GM19395 (cell line): Measurements from ENCODE around the gene OR2L8.

ENCODE experiments used
- ATAC-seq: cut with Tn5 transposase; IDR thresholded peaks from one replicate; pipeline ENCODE4 v1.9.1; 2021; ENCODE audit warnings: mild to moderate bottlenecking, moderate library complexity; ENCODE audit not compliant: unreplicated experiment

OR2L8 gene, protein sequence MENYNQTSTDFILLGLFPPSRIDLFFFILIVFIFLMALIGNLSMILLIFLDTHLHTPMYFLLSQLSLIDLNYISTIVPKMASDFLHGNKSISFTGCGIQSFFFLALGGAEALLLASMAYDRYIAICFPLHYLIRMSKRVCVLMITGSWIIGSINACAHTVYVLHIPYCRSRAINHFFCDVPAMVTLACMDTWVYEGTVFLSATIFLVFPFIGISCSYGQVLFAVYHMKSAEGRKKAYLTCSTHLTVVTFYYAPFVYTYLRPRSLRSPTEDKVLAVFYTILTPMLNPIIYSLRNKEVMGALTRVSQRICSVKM

DNA sequence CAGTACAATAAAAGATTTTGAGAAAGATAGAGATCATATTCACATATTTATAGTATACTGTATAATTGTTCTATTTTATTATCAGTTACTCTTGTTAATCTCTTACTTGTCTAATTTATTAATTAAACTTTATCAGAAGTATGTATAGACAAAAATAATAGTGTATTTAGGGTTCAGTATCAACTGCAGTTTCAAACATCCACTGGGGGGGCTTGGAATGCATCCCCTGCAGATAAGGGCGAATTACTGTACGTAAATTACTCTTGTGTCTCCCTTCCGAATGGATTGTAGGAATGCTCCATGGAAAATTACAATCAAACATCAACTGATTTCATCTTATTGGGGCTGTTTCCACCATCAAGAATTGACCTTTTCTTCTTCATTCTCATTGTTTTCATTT, at the start of gene OR2L8:
Gene OR2L8, plus strand, starts transcription at position 301 of the 400 bp plus-strand sequence. Its CDS starts 0 bp downstream, at position 301.
- ATAC-seq: no peak

DNA sequence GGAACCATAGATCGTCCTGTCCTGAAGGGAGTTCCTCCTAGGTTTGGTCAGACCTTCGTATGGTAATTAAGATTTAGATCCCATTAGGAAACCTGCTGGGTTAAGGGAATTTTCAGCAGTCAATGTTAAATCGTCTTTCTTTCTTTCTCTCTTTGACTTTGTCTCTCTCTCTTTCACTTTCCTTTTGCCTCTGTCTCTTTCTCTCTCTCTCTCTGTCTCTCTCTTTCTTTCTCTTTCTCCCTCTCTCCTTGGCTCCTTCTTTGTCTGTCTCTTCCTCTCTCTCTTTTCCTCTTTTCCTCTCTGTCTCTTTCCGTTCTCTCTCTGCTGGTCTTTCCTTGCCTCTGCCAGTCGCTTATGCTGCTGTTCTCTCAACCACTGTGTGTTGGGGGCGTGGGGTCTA, 44.5 kb upstream of the OR2L8 start:
- ATAC-seq: no peak

DNA sequence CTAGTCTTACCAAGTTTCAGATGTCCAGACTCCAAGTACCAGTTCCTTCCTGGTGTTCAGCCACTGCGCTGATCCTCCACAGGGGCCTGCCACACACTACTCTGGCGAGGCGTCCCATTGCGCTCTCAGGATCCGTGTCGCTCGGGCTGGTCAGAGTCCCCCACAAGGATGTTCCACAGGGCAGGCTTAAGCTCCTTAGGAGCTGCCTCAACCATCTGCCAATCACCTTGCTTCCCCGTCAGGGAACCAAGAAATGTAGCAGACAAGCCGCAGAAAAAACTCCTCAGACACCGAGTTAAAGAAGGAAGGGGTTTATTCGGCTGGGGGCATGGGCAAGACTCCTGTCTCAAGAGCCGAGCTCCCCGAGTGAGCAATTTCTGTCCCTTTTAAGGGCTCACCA, 43.5 kb upstream of the OR2L8 start:
- no peak for ATAC-seq

DNA sequence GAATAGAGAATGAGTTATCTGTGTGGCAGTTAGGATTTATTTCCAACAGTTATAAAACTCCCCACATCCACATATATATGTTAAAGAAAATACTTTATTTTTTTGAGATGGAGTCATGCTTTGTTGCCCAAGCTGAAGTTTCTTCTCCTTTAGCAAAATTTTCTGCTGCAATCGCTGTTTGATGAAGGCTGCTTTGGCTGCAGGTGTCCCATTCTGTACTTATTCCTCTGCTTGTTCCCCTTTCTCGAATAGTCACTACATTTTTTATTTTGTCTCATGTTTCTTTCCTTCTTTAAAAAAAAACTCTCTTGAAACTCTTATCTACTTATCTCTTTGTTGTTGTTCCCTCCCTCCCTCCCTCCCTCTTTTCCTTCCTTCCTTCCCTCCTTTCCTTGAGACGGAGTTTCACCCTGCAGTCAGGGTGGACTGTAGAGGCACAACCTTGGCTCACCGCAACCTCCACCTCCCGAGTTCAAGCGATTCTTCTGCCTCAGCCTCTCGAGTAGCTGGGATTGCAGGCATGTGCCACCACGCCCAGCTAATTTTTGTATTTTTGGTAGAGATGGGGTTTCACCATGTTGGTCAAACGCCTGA, 42.7 kb upstream of the OR2L8 start:
- no peak for ATAC-seq

DNA sequence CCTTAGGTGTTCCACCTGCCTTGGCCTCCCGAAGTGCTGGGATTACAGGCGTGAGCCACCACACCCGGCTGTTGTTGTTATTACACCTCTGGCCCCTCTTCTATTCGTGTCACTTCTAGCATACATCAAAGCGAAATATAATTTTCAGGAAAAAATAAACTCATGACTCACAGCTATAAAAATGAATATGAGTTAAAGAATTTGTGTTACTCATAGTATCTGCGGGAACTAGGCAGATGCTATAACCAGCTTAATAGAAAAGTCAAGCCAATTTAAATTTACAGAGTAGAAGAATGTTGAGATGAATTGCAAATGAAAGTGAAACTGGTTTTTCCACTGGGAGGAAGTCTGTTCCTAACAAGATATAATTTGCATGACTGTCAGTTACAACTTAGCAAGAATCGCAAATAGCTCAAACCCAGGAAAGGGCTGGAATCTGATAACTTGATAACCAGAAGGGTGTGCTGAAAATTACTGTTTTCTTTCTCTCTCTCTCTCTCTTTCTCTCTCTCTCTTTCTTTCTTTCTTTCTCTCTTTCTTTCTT, 42.1 kb upstream of the OR2L8 start:
- ATAC-seq: peak; percentile 67

DNA sequence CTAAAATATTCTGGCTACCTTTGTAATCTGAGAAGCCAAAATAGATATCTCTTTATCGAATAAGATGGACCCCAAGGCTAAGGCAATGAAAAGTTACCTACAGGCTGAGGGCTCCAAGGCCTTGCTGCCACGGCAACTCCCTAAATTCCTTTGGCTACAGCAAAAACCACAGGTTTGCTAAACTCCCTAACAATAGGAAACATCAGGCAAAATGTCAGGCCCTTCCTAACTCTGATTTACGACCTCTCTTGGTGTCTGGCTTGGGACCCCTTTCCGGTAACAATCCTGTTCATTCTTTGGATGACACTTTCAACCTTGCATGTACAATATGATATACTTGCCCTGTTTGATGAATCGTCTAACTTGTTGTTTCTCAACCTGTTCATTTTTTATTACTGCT, 39.9 kb upstream of the OR2L8 start:
- ATAC-seq: no peak

DNA sequence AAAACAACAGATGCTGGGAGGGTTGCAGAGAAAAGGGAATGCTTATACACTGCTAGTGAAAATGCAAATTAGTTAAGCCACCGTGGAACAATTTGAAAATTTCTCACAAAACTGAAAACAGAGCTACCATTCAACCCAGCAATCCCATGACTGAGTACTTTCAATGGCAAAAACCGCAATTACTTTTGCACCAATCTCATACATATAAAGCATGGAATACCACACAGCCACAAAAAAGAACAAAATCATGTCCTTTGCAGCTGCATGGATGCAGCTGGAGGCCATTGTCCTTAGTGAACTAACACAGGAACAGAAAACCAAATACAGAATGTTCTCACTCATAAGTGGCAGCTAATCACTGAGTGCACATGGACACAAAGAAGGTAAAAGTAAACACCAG, 34.9 kb upstream of the OR2L8 start:
- ATAC-seq: no peak

DNA sequence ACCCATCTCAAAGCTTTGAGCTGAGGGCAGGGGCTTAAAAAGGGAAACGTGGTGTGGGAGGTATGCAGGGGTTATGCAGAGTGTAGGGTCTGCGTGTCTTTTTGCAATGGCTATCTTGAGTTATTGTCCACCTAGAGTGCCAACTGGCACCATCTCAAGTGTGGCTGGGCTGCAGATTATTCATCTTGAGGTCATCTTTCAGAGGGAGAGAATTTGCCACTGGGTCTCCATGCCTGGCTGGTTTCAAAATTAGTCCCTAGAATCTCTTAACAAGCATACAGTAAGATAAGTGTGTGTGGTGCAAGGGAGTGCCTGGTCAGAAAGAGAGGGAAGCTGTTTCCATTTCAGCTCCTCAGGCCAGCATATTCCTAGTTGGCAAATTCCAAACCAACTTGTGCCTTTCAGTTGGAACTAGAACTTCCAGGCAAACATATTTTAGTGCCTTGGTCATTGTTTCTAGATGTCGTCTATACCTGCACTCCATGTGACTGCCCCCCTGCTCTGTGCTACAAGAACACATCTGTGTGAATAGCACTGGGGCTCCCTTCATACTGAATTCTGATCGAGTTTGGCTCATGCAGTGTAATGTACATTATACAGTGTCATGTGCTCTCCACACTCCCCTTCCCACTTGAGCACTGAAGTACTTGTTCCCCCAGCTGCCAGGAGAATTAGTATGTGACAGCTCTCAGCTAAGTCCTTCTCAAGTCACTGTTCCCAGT, 33.6 kb upstream of the OR2L8 start:
- ATAC-seq: no peak

DNA sequence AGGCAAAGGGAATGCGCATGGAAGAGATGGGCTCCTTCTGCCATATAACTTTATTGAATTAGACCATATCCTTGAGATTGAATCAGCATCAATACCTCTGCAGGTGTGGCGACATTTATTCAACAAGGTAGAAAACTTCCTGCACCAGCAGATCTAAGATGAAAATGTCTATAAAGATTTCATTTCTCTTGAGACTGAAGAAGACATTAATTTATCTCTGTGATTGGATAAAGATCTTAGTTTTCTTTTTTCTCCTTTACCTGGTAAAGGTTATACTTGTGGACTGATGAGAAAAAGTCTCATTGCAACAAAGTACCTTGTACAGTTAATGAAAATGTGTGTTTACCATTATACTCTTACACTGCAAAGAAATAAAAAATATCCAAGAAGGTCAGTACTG, 28.7 kb upstream of the OR2L8 start, which contains the start of gene OR2T8:
Gene OR2T8, plus strand, starts transcription at position 301 of the 400 bp plus-strand sequence. CDS start 766 bp downstream, outside the sequence.
- ATAC-seq: no peak

DNA sequence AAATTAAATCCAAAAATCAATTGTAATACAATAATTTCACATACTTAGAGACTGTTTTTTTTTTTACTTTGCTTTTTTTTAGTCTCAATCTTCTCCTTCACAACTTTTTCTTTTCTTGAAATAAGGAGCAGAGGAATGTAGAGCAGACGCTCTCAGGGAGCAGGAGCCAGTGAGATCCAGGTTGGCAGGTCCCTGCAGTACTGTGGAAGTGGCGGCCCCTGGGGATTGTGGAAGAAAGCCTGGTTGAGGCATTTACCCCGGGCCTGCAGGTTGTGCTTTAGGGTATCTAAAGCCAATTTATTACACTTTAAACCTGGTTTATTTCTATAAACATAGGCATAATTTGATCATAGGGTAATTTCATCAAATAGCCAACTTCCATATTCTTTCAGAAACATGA, 24.7 kb upstream of the OR2L8 start:
- ATAC-seq: no peak

DNA sequence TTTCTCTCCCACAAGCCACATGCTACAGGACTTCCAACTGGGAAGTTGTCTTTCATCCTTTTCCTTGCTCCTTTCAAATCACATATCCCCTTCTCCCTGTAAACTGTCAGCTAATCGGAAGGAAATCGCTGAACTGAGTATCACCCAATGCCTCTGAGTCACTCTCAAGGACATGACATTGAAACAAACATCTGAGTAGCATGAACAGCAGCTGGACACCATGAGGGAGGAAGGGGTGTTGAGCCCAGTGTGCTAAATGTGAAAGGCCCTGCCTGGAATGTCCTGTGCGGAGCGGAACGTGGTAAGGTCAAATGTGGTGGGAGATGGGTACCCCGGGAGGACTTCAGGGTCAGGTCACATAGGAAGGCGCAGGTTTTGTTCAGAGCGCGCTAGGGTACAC, 23.8 kb upstream of the OR2L8 start, which contains the start of gene OR2AJ1:
Gene OR2AJ1, plus strand, starts transcription at position 22 of the 400 bp plus-strand sequence. CDS start 8,880 bp downstream, outside the sequence.
- ATAC-seq: no peak

DNA sequence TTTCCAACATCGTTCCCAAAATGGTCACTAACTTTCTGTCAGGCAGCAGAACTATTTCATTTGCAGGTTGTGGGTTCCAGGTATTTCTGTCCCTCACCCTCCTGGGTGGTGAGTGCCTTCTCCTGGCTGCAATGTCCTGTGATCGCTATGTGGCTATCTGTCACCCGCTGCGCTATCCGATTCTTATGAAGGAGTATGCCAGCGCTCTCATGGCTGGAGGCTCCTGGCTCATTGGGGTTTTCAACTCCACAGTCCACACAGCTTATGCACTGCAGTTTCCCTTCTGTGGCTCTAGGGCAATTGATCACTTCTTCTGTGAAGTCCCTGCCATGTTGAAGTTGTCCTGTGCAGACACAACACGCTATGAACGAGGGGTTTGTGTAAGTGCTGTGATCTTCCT, 14.7 kb upstream of the OR2L8 start:
- ATAC-seq: no peak

DNA sequence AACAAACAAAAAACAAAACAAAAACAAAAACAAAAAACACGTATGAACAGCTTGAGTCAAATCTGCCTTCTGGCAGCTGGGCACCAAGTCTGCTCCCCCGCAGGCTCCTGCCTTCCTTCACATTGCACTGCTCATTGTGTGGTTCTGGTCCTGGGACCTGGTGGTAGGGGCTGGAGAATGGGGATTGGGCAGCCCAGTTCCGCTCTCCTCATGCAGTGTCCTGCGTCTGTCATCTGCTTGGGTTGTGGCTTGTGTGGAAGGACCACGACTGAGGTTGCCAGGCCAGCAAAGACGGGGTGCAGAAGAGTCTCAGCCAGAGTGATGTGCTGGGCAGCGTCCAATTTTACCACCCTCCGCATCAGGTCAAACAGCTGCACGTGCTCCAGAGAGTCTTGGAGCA, 12.9 kb upstream of the OR2L8 start:
- ATAC-seq: no peak

DNA sequence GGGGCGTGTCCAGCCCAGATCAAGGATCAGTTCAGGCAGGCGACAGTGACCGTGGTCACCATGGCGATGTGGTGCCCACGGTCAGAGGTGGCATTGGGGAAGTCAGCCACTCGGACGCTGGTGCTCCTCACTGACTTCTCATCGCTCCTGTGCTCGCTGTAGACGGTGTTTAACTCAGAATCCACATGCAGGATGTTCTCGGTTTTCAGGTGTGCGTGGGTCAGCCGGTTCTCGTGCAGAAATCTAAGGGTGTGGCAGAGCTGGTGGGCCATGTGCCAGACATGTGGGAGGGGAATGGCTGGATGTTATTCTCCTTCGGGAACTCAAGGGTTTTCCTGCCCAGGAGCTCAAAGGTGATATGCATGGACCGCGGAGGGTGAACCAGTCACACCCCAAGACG, 12.2 kb upstream of the OR2L8 start:
- ATAC-seq: no peak

DNA sequence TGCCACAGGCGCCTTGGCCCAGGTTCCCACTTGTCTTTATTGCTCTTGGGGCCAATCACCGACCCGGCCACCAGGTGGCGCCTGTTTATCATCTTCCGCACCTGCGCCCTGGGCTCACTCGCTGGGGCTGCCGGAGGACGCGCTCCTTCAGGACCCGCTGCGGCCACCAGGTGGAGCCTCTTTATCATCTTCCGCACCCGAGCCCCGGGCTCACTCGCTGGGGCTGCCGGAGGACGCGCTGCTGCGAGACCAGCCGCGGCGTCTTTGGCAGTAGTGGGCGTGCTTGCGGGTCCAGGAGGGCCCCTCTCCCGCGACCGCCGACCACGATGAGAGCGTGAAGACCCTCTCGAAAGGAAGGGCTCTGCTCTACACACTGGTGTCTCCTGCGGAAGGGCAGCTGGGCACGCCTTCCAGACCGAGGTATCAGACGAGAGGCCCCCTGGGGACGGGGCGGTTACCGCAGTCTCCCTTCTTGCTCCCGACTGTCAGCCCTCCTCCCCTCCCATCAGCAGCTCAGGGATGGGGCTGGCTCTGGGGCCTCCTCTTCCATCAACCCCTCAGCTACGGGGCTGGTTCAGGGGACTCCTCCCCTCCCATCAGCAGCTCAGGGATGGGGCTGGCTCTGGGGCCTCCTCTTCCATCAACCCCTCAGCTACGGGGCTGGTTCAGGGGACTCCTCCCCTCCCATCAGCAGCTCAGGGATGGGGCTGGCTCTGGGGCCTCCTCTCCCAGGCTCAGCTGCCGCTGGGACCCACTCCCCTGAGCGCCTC, 11.5 kb upstream of the OR2L8 start:
- peak; percentile 99 for ATAC-seq

DNA sequence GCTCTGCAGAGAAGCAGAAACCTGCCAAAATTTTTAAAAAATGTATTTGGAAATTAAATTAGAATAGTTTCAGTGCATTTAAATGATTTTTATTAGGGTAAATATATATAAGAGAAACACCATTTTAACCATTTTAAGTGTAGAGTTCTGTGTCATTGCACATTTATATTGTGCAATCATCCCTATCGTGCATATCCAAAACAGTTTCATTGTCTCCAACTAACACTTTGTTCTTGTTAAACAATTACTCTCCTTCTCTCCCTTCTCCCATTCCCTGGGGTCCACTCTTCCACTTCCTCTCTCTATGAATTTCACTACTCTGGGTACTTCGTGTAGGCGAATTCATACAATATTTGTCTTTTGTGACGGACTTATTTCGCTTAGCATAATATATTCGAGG, 6.0 kb upstream of the OR2L8 start:
- no peak for ATAC-seq

DNA sequence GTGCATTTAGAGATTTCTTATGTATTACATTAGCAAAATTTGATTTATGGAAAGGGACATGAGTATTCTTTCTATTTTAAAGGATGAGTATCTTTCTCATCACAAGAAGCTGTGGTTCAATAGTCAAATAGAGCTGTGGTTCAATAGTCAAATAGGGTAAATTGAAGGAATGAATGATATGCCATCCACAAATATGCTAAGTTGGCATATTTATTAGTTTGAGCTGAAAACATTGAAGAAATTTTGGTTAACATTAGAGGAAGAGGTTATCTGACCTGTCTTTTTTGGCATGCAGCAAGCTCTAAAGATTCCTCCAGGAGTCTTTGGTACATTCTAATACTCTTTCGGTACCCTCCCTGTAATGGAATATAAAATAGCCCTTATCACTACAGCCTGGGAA, 4.8 kb downstream of the OR2L8 start:
- ATAC-seq: no peak

DNA sequence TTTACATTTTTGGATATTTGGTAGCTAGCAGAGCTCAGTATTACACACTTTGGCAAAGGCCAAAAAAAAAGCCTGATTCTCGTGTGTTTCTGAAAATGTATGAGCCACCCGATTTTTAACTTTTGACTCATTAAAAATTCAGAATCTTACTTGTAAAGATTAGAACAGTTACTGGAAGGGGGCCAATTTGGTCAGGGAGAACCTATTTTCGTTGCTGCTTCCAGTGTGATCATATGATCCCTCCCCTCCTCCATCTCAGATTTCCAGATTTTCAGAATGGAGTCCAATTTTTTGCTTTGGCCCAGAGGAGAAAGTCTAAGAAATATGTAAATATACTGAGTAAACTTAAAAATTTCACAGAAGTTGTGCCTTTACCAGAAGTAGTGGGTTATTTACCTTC, 13.1 kb downstream of the OR2L8 start:
- no peak for ATAC-seq

DNA sequence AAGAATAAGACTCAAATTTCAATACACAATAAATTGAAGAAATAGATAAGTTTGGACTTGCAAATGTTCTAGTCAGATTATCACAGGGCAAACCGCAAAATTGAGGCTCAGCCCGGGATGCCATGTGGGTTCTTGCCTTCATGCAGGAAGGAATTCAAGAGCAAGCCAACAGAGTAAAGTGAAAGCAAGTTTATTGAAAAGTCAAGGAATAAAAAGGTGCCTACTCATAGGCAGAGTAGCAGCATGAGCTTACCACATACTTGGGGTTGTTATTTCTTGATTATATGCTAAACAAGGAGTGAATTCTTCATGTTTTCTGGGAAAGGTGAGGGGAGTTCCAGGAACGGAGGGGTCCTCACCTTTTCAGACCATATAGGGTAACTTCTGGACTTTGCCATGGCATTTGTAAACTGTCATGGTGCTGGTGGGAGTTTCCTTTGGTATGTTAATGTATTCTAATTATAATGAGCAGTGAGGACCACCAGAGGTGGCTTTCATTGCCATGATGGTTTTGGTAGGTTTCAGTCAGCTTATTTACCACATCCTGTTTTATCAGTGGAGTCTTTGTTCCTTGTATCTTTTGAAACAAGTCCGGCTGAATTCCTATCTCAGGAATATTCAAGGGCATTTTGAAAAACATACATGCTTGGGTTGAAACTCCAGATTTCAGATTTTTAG, 14.4 kb downstream of the OR2L8 start:
- ATAC-seq: no peak

DNA sequence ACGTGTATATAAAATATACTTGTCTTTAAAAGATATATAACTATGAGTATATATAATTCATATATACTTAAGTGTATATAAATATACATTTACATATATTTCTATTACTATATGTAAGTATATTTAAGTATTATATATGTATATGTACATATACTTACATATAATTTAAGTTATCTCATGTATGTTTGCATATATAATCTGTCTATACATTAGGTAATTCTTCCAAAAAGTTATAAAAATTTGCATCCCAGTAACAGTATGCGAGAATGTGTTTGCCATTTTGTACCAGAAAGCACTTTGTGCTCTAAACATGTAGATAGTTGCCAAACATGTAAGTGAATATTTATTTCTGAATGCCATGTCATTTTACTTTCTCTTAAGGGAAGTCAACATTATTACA, 16.3 kb downstream of the OR2L8 start, which contains the start of gene OR2AK2:
Gene OR2AK2, plus strand, starts transcription at position 301 of the 400 bp plus-strand sequence. CDS start 144 bp downstream, outside the sequence.
- no peak for ATAC-seq
